ENCODE data around the gene CLSTN1. TPM values are rescaled to one million over a fixed set of nuclear protein-coding genes. Genes with fewer than 3 reads are reported as not detected.
A peak's percentile ranks its signal among the peaks of the same experiment; 100 is the strongest.

CLSTN1 gene
- total and polyA plus RNA-seq, 2 donors, result 59.6 to 90.6 TPM

- H3K27ac ChIP-seq (ENCODE audit: low read depth), result no peak overlapping the region
- 89% methylated on average over 7 of the region's 7 CpGs for WGBS
- H3K36me3 ChIP-seq (ENCODE audit: insufficient read depth), result no peaks in the 10 kb centered on the region
- H3K4me1 ChIP-seq (ENCODE audit: insufficient read depth), result no peaks in the 10 kb centered on the region
- H3K4me3 ChIP-seq (ENCODE audit: low read depth, low read length), result no peak overlapping the region
- DNase-seq (ENCODE audit: extremely low spot score), result no peak
These were observed 124.4 kb downstream of the CLSTN1 start for GRCh38 chr1:9699361-9699760.

- no peak for DNase-seq (ENCODE audit: extremely low spot score)
- Histone ChIP-seq H3K4me1 (ENCODE audit: insufficient read depth) (no peaks in the 10 kb centered on the region), H3K4me3 (ENCODE audit: low read depth, low read length) (no peak overlapping the region), H3K27ac (ENCODE audit: low read depth) (no peak overlapping the region), H3K36me3 (ENCODE audit: insufficient read depth) (no peaks in the 10 kb centered on the region)
- WGBS, result 94% methylated on average over 2 of the region's 2 CpGs
These were observed 127.0 kb downstream of the CLSTN1 start for GRCh38 chr1:9696793-9697192.

GRCh38 chr1:9691691-9692090 is 132.1 kb downstream of the CLSTN1 start:
- H3K27ac ChIP-seq (ENCODE audit: low read depth), result no peak overlapping the region
- no peak overlapping the region for H3K4me3 ChIP-seq (ENCODE audit: low read depth, low read length)
- no peak for DNase-seq (ENCODE audit: extremely low spot score)
- WGBS, result 78% methylated on average over 5 of the region's 5 CpGs
- H3K36me3 ChIP-seq (ENCODE audit: insufficient read depth), result no peaks in the 10 kb centered on the region
- H3K4me1 ChIP-seq (ENCODE audit: insufficient read depth), result peaks cover 2% of the 10 kb centered on the region

GRCh38 chr1:9691108-9691445 is 132.7 kb downstream of the CLSTN1 start:
- H3K36me3 ChIP-seq (ENCODE audit: insufficient read depth), result no peaks in the 10 kb centered on the region
- no peak overlapping the region for H3K27ac ChIP-seq (ENCODE audit: low read depth)
- peaks cover 2% of the 10 kb centered on the region for H3K4me1 ChIP-seq (ENCODE audit: insufficient read depth)
- no peak for DNase-seq (ENCODE audit: extremely low spot score)
- H3K4me3 ChIP-seq (ENCODE audit: low read depth, low read length), result no peak overlapping the region
- 84% methylated on average over 6 of the region's 6 CpGs for WGBS

GRCh38 chr1:9690440-9691107 is 133.2 kb downstream of the CLSTN1 start:
- no peak for DNase-seq (ENCODE audit: extremely low spot score)
- WGBS, result 70% methylated on average over 14 of the region's 14 CpGs
- no peaks in the 10 kb centered on the region for H3K36me3 ChIP-seq (ENCODE audit: insufficient read depth)
- no peak overlapping the region for H3K27ac ChIP-seq (ENCODE audit: low read depth)
- peaks cover 2% of the 10 kb centered on the region for H3K4me1 ChIP-seq (ENCODE audit: insufficient read depth)
- H3K4me3 ChIP-seq (ENCODE audit: low read depth, low read length), result no peak overlapping the region

- WGBS, result 15% methylated on average over 23 of the region's 23 CpGs
- Histone ChIP-seq H3K4me3 (ENCODE audit: low read depth, low read length) (peak overlapping the region; percentile 90), H3K4me1 (ENCODE audit: insufficient read depth) (peaks cover 2% of the 10 kb centered on the region), H3K27ac (ENCODE audit: low read depth) (peak overlapping the region; percentile 43), H3K36me3 (ENCODE audit: insufficient read depth) (no peaks in the 10 kb centered on the region)
- no peak for DNase-seq (ENCODE audit: extremely low spot score)
These were observed 133.8 kb downstream of the CLSTN1 start for GRCh38 chr1:9689971-9690381.

GRCh38 chr1:9689011-9689706 is 134.6 kb downstream of the CLSTN1 start:
- H3K4me3 ChIP-seq (ENCODE audit: low read depth, low read length), result peak overlapping the region; percentile 90
- whole genome bisulfite sequencing, result 1% methylated on average over 72 of the region's 72 CpGs
- DNase-seq (ENCODE audit: extremely low spot score), result no peak
- no peaks in the 10 kb centered on the region for H3K36me3 ChIP-seq (ENCODE audit: insufficient read depth)
- H3K4me1 ChIP-seq (ENCODE audit: insufficient read depth), result peaks cover 2% of the 10 kb centered on the region
- no peak overlapping the region for H3K27ac ChIP-seq (ENCODE audit: low read depth)

- H3K4me1 ChIP-seq (ENCODE audit: insufficient read depth), result peaks cover 2% of the 10 kb centered on the region
- WGBS, result 57% methylated on average over 14 of the region's 14 CpGs
- H3K27ac ChIP-seq (ENCODE audit: low read depth), result no peak overlapping the region
- H3K4me3 ChIP-seq (ENCODE audit: low read depth, low read length), result peak overlapping the region; percentile 90
- no peaks in the 10 kb centered on the region for H3K36me3 ChIP-seq (ENCODE audit: insufficient read depth)
- no peak for DNase-seq (ENCODE audit: extremely low spot score)
These were observed 135.2 kb downstream of the CLSTN1 start for GRCh38 chr1:9688599-9688998.

- H3K27ac ChIP-seq (ENCODE audit: low read depth), result no peak overlapping the region
- H3K4me1 ChIP-seq (ENCODE audit: insufficient read depth), result peaks cover 2% of the 10 kb centered on the region
- peak overlapping the region; percentile 50 for H3K4me3 ChIP-seq (ENCODE audit: low read depth, low read length)
- DNase-seq (ENCODE audit: extremely low spot score), result no peak
- 7% methylated on average over 34 of the region's 34 CpGs for WGBS
- H3K36me3 ChIP-seq (ENCODE audit: insufficient read depth), result no peaks in the 10 kb centered on the region
These were observed 135.7 kb downstream of the CLSTN1 start for GRCh38 chr1:9687874-9688582.

- Histone ChIP-seq H3K4me3 (ENCODE audit: low read depth, low read length) (peak overlapping the region; percentile 50), H3K4me1 (ENCODE audit: insufficient read depth) (peaks cover 2% of the 10 kb centered on the region), H3K36me3 (ENCODE audit: insufficient read depth) (no peaks in the 10 kb centered on the region), H3K27ac (ENCODE audit: low read depth) (no peak overlapping the region)
- peak; percentile 7 for DNase-seq (ENCODE audit: extremely low spot score)
- WGBS, result under 1% methylated on average over 42 of the region's 42 CpGs
These were observed 136.5 kb downstream of the CLSTN1 start for GRCh38 chr1:9687120-9687873.

- WGBS, result 100% methylated on average over 1 of the region's 1 CpG
- no peak for DNase-seq (ENCODE audit: extremely low spot score)
- Histone ChIP-seq H3K4me1 (ENCODE audit: insufficient read depth) (peaks cover 2% of the 10 kb centered on the region), H3K4me3 (ENCODE audit: low read depth, low read length) (no peak overlapping the region), H3K36me3 (ENCODE audit: insufficient read depth) (no peaks in the 10 kb centered on the region), H3K27ac (ENCODE audit: low read depth) (no peak overlapping the region)
These were observed 139.0 kb downstream of the CLSTN1 start for GRCh38 chr1:9684801-9685200.

- 94% methylated on average over 6 of the region's 6 CpGs for WGBS
- Histone ChIP-seq H3K4me1 (ENCODE audit: insufficient read depth) (no peaks in the 10 kb centered on the region), H3K27ac (ENCODE audit: low read depth) (no peak overlapping the region), H3K4me3 (ENCODE audit: low read depth, low read length) (no peak overlapping the region), H3K36me3 (ENCODE audit: insufficient read depth) (no peaks in the 10 kb centered on the region)
- no peak for DNase-seq (ENCODE audit: extremely low spot score)
These were observed 142.9 kb downstream of the CLSTN1 start for GRCh38 chr1:9680828-9681227.

- H3K27ac ChIP-seq (ENCODE audit: low read depth), result no peak overlapping the region
- no peak overlapping the region for H3K4me3 ChIP-seq (ENCODE audit: low read depth, low read length)
- no peak for DNase-seq (ENCODE audit: extremely low spot score)
- 90% methylated on average over 2 of the region's 2 CpGs for WGBS
- no peaks in the 10 kb centered on the region for H3K36me3 ChIP-seq (ENCODE audit: insufficient read depth)
- H3K4me1 ChIP-seq (ENCODE audit: insufficient read depth), result no peaks in the 10 kb centered on the region
These were observed 143.7 kb downstream of the CLSTN1 start for GRCh38 chr1:9680091-9680490.

All from urinary bladder (tissue), 4 donors.